Testis (tissue), 2 donors: Measurements from ENCODE around the gene PPP1R1A.

Source experiments
- POLR2A ChIP-seq: fragments of 450-650 bp; IDR thresholded peaks from one replicate; pipeline ENCODE4 v1.6.1; 2017; ENCODE audit warnings: antibody characterized with exemption, mild to moderate bottlenecking, moderate library complexity
- TF ChIP-seq, protein P1 (sequence below), 3 experiments: fragments of 450-650 bp in 2 of 3; fragments of 200-600 bp in 1 of 3; sonication (generic) in 1 of 3; IDR thresholded peaks; one replicate each; pipeline ENCODE4 v1.5.1; 2016 to 2019; ENCODE audit warnings: antibody characterized with exemption in 3 of 3, mild to moderate bottlenecking in 2 of 3, moderate library complexity in 1 of 3

DNA sequence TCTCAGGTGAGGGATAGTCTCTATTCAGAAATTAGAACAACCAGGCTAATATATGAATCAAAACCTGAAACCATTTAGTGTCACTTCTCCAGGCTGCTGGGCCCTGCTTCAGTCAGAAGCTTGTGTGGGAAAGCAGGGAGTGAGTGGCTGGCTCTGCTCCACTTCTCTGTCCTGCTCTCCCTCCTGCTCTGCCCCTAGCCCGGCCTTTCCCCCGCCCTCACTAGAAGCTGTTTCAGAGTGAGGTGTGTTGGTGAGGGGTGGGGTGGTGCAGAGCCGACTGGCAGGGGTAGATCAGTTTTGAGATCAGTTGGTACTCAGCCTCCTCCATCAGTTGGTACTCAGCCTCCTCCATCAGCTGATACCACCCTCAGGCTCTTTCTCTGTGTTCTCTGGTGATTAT, 7.0 kb upstream of the PPP1R1A start:
- TF ChIP-seq, protein P1, sequence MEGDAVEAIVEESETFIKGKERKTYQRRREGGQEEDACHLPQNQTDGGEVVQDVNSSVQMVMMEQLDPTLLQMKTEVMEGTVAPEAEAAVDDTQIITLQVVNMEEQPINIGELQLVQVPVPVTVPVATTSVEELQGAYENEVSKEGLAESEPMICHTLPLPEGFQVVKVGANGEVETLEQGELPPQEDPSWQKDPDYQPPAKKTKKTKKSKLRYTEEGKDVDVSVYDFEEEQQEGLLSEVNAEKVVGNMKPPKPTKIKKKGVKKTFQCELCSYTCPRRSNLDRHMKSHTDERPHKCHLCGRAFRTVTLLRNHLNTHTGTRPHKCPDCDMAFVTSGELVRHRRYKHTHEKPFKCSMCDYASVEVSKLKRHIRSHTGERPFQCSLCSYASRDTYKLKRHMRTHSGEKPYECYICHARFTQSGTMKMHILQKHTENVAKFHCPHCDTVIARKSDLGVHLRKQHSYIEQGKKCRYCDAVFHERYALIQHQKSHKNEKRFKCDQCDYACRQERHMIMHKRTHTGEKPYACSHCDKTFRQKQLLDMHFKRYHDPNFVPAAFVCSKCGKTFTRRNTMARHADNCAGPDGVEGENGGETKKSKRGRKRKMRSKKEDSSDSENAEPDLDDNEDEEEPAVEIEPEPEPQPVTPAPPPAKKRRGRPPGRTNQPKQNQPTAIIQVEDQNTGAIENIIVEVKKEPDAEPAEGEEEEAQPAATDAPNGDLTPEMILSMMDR (IDR thresholded peaks at IDR 0.05) = no peak
- TF ChIP-seq POLR2A = no peak
